Epidermal melanocyte (primary cell): ENCODE data around the gene VAMP8.
"Not testable (repeated sequence)": the region's sequence is repeated elsewhere in the genome, so short reads cannot be mapped to it uniquely, and the experiment has no call there.

Source experiments
- DNase-seq: peaks from one replicate; pipeline ENCODE4 v3.0.0; 2011; ENCODE audit warnings: low spot score; ENCODE audit not compliant: insufficient read length

The VAMP8 gene

DNA sequence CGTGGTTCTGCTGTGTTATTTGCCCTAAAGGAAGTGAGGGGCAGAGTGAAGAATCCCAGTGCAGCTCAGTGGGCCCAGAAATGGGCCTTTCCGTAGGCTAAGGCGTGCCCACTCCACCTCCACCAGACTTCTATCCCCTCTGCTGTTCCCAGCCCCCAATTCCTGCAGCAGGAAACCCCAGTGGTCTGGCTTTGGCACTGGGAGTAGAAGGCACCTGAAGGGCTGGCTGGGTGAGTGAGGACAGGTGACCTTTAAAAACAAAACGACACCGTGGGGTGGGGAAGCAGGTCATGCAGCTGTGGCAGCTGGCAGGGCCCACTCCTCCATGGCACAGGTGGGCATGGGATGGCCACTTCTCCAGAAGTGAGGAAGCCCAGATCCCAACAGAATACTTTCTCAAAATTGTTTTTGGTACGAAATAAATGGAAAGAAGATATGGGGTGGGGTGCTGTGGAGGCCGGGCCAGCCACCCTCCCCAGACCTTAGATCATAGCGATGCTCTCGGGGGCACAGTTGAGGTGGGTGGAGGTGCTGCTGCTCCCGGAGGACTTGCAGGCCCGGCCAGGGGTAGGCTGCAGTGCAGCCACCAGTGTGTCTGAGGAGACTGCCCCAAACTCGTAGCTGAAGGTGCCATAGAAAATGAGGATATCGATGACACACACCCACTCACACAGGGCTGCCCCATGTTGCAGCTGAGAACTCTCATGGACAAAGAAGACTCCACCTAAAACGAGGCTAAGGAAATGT lies 21.4 kb downstream of the VAMP8 start:
- no peak for DNase-seq

DNA sequence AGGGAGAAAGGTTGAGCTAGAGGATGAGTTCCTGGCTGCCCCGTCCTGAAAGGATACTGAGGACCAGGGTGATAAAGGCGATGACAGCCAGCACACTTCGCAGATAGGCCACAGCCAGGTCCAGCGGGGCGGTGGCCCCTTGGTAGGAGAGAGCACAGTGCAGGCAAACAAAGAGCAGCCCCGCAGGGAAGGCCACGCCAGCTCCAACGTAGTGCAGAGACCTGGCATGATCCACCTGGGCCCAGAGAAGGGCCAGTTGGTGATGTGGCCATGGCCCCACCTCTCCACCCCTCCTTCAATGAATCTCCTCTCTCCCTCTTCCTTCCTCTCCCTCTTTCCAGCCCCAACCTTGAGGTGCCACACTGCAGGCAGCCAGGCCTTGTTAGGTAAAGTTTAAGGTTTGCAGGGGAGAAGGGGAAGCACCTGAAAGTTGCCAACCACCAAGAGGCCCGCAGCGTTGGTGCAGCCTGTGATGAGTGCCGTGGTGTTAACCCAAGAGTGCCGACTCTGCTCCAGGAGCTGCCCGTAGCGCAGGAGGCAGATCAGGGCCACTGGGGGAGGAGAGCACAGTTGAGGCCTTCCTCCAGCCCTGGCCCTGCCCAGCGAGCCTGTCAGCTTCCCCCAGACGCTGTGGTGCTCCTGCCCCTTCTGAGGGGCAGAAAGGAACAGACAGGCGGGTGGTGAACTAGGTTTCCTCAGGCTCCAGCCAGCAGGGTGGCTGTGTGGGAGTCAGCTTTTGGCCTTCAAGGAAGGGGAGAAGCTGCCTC lies 22.3 kb downstream of the VAMP8 start:
- DNase-seq = no peak

DNA sequence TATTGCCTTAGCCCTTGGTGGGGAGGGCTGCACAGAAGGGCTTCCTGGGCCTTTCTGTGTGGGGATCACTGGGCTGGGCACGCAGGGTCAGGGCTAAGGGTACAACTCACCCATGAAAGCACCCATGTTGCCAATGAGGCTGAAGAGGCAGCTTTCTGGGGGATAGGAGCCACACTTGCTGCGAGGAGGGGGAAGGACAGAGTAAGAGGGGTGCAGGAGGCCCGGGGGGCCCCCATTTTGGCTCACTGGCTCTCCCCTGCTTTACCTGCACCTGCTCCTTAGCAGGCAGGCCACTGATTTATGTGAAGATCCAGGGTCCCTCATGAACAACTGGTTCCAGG lies 22.8 kb downstream of the VAMP8 start:
- no peak for DNase-seq

DNA sequence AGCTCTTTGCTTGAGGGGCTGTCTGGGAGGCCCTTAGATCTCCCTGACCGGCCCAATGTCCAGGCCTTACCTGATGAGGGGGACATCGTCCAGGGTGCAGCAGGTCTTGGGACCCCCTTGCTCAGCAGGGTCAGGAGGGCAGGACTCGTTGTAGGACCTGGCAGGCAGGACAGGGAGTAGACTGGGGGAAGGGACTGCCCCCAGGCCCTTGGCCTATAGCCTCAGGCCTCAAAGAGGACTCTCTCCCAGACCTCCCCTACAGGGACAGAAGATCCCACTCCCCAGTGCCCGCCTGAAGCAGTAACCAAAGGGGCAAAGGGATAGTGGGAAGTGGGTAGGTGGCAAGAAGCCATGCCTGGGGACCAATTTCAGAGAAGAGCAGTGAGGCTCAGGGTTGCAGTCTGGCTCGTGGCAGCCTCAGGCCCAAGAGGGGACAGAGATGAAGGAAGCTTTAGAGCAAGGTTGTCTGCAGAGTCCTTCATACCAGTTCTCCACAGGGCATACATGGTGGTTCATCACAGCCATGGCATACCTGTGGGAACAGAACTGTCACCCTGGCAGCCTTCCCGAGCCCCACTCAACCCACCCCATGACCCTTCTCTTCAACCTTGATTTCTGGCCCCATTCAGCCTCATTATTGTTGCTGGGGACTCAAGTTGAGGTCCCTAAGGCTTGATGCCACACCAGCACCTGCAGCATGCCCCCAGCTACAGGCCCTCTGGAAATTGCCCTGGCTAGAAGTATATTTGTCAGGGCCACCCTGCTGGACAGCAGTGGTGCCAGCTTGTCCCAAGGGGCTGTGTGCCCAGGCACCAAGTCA lies 23.8 kb downstream of the VAMP8 start:
- DNase-seq = no peak

DNA sequence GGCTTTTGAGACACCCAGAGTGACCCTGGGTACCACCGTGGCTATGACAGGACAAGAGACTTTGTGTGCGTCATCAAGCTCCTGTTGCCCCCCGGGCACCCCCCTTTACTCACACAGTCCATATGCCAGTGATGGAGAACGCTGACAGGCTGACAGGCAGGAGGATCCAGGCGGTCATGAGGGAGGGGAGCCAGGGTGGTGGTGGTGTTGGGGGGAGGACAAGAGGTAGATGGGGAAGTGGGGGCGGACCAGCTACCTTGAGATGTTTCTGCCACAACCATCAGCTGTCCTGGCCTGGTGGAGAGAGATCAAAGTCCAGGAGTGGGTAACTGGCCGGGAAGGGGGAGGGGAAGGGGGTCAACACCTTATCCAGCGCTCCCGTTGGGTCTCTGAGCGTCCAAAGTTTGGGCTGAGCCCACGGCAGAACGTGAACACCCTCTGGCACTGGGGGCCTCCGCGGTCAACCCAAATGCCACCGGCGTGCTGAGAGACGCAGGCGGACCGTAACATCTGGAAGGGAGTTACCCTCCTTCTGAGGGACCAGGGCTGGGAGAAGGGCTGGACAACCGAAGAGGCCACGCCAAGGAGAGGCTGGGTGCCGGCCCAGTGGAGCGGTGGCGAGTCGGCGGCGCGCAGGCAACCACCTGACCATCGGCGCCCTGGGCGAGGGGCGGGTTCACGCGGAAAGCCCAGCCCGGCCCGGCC lies 24.5 kb downstream of the VAMP8 start:
- no peak for DNase-seq

DNA sequence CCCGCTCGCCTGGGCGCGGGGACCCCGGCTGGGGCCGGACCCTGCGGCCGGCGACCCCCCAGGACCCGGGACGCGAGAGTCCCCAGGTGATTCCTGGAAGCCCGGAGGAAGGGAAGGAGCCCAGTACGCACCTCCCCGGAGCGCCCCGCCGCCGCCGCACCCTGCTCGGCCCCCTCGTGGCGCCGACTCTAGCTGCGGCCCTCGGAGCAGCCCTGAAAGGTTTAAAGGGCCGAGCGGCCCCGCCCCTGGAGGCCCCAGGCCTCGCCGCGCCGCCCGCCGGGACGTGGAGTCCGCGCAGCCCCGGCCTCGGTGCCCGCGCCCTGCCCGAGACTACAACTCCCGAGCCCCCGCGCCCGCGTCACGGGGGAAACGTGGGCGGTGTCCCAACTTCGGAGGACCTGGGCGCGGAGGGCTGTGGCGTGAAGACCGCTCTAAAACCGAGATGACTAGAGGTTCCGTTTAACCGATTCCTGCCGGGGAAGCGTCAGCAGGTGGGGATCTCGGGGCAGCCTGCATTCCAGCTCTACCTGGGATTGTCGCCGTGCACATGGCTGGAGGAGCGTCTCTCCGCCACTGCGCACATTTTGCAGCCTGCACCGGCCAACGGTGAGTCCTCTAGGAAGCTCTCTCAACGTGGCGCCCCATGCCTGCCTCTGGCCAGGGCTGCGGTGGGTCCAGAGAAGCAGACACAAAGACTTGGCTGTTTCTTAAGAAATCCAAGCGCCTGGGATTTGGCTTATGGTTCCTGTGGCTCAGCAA lies 25.3 kb downstream of the VAMP8 start, which contains the start of gene TMEM150A:
Gene TMEM150A, minus strand, starts transcription at position 223 of the 759 bp plus-strand sequence. CDS start 750 bp downstream, outside the sequence.
- DNase-seq = peak; percentile 90

DNA sequence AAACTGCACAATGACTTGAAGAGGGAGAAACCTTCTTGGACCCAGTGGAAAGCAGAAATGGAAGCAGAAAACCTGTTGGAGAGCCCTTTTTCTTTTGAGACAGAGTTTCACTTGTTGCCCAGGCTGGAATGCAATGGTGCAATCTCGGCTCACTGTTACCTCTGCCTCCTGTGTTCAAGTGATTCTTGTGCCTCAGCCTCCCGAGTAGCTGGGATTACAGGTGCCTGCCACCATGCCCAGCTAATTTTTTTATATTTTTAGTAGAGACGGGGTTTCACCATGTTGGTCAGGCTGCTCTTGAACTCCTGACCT lies 26.7 kb downstream of the VAMP8 start:
- DNase-seq = not testable (repeated sequence)

DNA sequence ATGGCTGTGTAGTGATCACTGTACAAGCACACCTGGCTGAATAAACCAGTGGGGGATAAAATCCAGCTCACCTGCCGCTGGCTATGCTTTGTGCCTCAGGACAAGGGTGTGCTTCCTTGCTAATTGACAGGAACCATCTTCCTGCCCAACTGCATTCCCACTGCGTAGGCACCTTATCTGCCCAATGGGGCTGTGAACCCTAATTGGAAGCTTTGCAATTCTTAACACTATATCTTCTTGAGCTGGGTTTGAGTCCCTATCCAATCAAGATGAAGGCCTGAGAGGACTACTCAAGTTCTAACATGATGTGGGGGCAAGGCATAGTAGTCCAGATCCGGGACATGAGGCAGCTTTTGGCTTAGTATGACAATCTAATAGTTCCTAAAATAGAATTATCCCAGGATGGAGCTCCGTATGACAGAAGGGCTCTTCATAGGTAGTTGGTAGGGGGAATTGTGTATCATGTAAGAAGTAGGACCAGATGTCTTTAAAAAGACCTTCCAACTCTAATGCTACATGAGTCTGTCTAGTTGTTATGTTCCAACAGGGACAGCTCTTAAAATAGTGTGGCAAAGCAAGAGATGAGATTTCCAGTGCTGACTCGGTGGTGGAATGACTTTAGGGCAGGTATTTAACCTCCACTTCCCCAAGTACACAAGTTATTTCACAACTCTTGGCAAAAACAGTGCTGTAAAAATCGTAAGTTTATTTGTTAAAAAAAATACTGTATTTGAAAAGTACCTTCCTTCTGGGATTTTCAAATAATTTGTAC lies 27.4 kb downstream of the VAMP8 start:
- no peak for DNase-seq

DNA sequence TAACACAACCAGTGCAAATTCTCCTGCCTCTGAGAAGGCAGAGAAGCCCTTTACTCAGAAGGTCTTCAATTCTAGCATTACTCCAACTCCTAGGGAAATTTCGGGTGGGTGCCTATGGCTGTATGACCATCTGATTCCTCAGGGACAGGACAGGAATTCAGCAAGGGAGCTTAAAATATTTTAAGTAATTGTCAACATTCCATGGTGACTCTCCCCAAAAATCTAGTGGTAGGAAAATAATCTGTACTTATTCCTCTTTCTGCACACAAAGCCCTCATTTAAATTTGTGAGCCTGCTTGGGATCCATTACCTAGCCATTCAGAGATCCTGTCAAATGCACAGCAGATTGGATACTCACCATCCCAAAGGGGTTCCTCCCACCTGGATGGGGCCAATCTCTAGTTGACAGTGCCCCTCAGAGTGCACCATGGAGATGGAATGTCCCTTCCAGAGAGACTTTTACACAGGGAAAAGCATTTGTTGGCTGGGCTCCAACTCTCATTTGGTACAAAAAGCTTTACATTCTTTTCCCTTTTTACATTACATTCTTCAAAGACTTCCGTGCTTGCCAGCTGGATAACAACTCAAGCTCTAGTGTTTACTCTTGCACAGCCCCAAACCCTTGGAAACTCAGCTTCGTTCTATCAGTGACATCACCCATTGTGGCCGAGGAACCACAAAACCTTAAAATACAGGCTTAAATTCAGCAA lies 28.2 kb downstream of the VAMP8 start:
- no peak for DNase-seq

DNA sequence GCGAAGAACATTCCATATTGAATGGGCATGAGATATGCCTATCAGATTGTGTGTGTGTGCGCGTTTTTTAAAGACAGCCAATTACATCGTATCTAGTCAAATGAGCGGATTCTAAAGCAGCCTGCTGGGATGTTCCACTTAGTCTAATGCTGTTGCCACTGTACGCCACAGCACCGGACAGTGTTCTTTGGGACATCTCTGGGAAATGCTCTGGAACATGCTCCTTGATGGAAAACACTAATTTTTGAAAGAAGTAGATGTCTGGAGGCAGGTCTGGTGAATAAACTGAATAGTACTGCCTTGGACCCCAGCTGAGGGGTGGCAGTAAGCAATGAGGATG lies 28.7 kb downstream of the VAMP8 start:
- DNase-seq = no peak

DNA sequence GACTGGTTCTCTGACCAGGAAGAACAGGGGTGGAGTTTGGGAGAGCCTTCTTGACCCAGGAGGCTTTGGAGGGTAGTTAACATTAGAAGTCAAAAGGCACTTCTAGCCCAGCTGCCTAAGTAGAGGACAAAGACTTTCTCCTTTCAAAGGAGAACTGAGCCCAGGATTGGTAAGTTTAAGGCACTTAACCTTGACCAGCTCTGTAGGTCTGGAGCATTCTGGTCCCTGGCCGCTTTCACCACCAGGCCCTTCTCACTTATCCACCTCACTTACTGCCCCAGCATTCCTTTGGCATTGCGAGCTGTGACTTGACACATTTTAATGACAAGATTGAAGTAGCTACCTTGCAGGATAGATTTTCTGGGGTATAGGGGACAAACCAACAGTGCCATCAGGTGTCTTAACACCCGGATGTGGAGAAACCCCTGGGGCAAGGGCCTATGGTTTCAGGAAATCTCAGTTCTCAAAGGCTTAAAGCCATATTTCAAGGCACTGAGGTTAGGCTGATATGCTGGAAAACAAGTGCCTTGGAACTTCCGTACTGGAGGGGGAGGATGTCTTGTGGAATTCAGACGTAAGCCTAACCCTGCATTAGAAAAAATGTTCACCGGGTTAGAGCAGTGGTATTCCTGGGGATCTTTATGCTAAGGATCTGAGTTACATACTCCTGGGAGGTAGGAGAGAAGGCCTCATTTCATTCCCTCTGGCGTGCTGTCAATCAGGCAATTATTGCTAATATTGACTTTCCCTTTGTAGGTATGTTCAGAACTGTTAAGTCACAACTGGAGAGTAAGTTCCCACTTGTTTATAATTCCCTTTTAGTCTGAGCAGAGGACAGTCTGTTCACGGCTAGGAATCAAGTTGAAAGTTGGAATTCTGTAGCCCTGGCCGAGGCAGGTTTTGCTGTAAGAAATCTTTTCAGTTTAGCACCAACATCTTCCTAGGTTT lies 30.2 kb downstream of the VAMP8 start:
- no peak for DNase-seq

DNA sequence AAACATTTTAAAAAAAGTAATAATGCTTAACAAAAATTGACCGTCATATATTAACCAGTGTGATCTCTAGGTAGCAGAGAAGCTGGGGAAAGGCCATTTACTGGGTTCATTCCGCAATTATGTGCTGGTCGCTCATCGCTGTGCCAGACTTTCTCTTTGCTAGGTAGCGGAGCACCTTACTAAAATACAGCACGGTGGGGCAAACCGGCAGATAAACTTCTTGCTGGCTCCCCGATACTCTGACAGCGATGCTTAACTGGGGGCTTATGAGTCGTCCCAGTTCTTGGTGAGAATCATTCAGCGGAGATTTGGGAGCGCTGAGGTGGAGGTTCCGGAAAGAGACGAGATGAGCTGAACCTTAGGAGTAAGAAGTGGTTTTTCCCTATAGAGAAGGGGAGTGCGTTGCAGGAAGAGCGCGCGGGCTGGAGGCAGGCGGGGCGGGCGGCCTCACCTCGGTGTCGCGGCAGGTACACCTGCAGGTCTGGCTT lies 33.9 kb downstream of the VAMP8 start:
- DNase-seq = no peak

DNA sequence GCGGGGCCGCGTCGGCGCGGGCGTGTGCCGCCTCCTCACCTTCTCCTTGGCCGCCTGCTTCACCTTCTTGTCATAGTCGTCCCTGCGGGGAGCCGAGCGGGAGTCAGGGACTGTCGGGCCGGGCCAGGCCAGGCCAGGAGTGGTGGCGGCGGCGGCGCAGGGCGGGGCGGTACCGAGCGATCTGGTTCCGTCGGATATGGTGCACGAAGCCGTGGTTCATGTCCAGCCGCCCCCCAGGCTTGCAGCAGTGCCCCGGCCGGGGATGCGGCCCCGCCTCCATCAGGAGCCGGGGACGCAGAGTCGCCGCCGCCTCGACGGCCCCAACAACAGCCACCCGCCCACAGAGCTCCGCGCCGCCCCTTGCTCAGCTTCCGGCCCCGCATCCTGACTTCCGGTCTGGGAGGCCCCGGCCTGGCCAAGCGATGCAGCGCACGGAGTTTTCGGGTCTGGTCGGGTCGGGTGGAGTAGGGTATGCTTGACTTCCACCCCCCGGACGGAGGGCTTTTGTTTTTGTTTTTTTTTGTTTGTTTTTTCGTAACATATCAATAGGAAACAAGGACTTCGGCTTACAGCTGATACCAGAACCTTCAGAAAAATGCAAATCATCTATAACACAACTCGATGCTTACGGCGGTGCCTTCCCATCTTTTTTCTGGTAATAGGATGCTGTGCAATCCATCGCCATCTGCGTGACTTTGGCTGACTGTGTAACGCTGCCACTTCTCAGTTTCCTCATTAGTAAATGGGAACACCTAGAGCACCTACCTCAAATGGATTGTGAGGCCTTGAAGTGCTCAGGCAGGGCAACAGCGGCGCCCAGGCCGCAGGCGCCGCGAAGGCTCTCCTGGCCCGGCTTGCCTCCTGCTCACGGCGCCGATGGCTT lies 34.6 kb downstream of the VAMP8 start, which contains the start of gene C2orf68:
Gene C2orf68, minus strand, starts transcription at position 362 of the 883 bp plus-strand sequence. Its CDS starts 82 bp downstream, at position 280.
- peak; percentile 90 for DNase-seq

DNA sequence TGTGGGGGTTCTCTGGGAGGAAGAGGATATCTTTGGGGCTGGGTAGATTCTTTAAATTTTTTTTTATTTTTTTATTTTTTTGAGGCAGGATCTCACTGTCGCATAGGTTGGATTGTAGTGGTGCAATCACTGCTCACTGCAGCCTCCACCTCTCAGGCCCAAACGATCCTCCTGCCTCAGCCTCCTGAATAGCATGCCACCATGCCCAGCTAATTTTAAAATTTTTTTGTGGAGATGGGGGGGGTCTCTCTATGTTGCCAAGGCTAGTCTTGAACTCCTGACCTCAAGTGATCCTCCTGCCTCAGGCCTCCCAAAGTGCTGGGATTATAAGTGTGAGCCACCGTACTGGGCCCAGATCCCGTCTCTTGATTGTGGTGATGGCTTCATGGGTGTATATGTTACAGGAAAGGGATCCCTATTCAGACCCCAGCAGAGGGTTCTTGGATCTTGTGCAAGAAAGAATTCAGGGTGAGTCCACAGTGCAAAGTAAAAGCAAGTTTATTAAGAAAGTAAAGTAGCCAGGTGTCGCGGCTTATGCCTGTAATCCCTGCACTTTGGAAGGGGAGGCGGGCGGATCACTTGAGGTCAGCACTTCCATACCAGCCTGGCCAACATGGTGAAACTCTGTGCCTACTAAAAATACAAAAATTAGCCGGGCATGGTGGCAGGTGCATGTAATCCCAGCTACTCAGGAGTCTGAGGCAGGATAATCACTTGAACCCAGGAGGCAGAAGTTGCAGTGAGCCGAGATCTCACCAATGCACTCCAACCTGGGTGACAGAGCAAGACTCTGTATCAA lies 36.5 kb downstream of the VAMP8 start:
- no peak for DNase-seq

DNA sequence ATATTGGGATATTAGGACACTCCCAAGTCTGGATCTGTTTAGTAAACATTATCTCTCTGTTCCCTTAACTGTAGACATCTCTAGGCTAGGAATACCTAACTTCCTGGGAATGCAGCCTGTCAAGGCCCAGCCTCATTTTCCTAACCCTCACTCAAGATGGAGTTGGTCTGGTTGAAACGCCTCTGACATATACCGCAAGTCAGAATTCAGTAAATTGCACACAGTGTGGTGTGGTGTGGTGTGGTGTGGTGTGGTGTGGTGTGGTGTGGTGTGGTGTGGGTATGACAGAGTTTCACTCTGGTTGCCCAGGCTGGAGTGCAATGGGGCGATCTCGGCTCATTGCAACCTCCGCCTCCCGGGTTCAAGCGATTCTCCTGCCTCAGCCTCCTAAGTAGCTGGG lies 37.4 kb downstream of the VAMP8 start:
- DNase-seq = not testable (repeated sequence)

DNA sequence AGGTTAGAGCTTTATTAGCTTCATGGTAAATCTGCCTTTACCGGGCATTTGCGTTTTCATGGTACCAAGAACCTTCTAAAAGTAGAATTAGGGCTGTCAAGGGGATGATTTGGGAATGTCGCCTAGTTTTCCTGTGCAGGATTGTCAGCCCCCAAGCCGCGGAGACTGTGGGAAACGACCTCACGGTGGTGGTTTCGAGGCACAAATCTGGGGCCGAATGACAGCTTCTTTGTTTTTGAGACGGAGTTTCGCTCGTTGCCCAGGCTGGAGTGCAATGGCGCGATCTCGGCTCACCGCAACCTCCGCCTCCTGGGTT lies 38.0 kb downstream of the VAMP8 start:
- DNase-seq = no peak
